GM12891 (cell line): ENCODE results near the gene RHOT1.
"Not testable (repeated sequence)": the region's sequence is repeated elsewhere in the genome, so short reads cannot be mapped to it uniquely, and the experiment has no call there.

ENCODE experiments used
- DNase-seq: peaks from one replicate; pipeline ENCODE4 v3.0.0; 2011; ENCODE audit warnings: low spot score; ENCODE audit not compliant: insufficient read length
- FAIRE-seq: peaks from 2 replicates; lab custom pipeline; 2011; peaks lifted over from hg19 to GRCh38; lab: Jason Lieb, UNC
- PAX5 ChIP-seq: IDR thresholded peaks from 2 replicates; pipeline ENCODE4 v1.6.1; 2011; ENCODE audit warnings: low read length, moderate library complexity, mild to moderate bottlenecking; ENCODE audit not compliant: insufficient read depth, severe bottlenecking
- POLR2A ChIP-seq: IDR thresholded peaks from 2 replicates; pipeline ENCODE4 v1.6.1; 2011; ENCODE audit warnings: low read depth, low read length, control low read depth
- POLR2AphosphoS5 ChIP-seq: IDR thresholded peaks from 2 replicates; pipeline ENCODE4 v1.6.1; 2011; ENCODE audit warnings: low read depth, low read length, control low read depth
- POU2F2 ChIP-seq: IDR thresholded peaks from 2 replicates; pipeline ENCODE4 v1.6.1; 2011; ENCODE audit warnings: low read depth, mild to moderate bottlenecking, control low read depth, low read length, moderate library complexity
- SPI1 ChIP-seq: IDR thresholded peaks from 2 replicates; pipeline ENCODE4 v1.6.1; 2011; ENCODE audit warnings: low read depth, low read length, control low read depth
- TAF1 ChIP-seq: IDR thresholded peaks from 2 replicates; pipeline ENCODE4 v1.6.1; 2011; ENCODE audit warnings: low read depth, low read length, control low read depth

The RHOT1 gene

DNA sequence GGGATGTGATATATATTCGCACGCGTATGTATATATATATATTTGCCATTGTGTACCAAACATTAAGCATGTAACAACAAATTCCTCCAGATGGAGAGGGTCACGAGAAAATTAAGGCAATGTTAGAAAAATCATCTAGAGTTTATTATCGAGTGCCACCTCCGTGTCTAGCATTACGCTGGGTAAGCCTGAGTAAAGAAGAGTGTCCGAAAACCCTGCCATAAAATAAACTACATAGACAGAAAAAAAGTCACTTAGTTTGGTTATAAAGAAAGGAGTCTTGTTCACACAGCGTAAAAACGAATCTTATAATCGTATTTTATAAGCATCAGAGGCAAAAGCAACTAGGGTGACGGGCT, 644 bp upstream of the RHOT1 start:
- FAIRE-seq (no peak), DNase-seq (no peak)
- TF ChIP-seq SPI1, result no peak
- no peak for TF ChIP-seq POU2F2
- no peak for TF ChIP-seq PAX5
- TF ChIP-seq POLR2A, result no peak
- TF ChIP-seq TAF1, result no peak
- no peak for TF ChIP-seq POLR2AphosphoS5

DNA sequence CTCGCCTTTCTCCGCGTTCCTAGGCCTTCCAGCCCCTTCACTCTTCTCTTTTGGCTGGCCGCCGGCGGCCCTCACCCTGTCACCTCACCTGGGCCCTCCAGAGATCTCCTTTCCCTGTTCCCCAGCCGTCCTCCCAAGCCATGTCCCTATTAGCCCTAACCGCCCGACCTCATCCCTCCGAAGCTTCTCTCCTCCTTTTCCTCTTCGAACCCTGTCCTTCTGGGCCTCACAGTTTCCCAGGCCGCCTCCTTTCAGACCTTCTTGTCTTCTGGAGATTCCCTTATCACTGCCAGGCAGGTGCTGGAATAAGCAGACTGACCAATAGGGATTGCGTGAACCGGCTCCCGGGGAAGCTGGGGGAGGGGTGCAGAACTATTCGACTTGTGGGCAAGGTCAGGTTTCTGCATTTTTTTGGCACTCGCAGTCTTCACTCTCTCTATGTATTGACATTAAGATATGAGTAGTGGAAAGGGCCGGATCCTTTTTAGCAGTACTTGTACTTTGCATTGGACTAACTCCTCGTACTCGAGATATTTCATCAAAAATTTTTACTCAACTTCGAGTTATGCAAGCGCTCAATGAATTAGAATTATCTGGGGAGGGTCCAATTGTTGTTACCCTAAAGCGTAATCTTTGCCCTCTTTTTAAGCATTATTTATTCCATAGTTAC, 690 bp downstream of the RHOT1 start:
- FAIRE-seq, result peak; percentile 33
- TF ChIP-seq TAF1, result no peak
- TF ChIP-seq POLR2A, result no peak
- TF ChIP-seq POLR2AphosphoS5, result no peak
- TF ChIP-seq SPI1, result no peak
- no peak for TF ChIP-seq POU2F2
- no peak for TF ChIP-seq PAX5
- DNase-seq, result no peak

DNA sequence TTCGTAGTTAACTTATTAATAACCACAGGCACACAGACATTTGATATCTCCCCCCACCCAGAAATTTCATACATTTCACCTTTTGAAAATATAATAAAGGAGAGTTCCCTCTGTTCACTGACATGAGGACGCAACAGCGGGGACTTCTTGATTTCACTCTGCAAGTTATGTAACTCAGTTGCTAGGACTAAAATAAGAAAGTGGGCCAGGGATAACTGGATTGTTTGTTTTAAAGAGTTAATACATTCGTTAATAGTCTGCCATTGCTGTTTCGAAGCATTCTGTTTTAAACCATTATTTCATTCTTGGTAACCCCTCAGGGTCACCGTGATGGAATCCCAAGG, 1.2 kb downstream of the RHOT1 start:
- DNase-seq (no peak), FAIRE-seq (no peak)
- no peak for TF ChIP-seq SPI1
- TF ChIP-seq POLR2AphosphoS5, result no peak

DNA sequence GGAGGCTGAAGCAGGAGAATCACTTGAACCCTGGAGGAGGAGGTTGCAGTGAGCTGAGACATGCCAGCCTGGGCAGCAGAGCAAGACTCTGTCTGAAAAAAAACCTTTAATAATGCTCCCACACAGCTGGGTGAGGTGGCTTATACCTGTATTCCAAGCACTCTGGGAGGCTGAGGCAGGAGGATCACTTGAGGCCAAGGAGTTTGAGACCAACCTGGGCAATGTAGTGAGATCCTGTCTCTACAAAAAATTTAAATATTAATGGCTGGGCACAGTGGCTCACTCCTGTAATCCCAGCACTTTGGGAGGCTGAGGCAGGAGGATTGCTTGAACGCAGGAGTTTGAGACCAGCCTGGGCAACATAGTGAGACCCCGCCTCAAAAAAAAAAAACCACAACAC, 2.1 kb downstream of the RHOT1 start:
- not testable (repeated sequence) for FAIRE-seq, DNase-seq

DNA sequence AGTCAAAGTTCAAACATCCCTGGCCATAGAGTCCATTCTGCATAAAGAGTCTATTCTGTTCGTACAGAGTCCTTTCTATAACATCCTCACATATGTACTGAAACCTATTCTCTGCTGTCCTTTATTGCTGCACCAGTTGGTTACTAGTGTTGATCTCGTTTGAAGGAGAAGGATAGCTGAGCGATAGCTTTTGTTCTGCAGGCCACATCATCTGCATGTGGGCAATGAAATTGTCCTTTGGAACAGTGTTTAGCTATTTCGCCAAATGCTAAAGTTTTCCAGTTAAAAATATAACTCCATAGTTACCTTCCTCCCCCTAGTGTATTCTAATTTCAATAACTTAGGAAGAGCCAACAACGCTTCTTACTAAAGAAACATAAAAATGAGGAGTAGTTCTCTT, 6.0 kb downstream of the RHOT1 start:
- TF ChIP-seq POLR2AphosphoS5, result no peak
- no peak for TF ChIP-seq SPI1
- TF ChIP-seq PAX5, result no peak
- no peak for TF ChIP-seq POLR2A
- TF ChIP-seq TAF1, result no peak
- TF ChIP-seq POU2F2, result no peak
- no peak for FAIRE-seq
- no peak for DNase-seq

DNA sequence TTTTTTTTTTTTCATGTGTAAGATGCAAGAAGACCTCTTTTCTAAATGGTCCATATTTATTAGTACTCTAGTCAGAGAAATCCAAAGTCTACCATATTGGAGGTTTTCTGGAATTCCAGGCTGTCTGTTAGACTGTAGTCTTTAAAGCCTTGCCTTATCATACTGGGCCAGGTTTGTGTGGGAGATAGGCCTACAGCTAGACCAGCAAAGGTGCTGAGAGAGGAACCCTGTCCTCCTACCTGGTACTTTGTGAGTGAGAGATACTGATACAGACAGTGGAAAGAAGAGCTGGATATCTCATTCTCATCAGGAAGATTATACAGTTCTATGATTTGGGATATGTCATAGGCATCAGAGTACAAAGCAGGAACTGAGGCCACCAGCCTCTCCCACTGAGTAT, 8.1 kb downstream of the RHOT1 start:
- DNase-seq, result no peak
- FAIRE-seq, result no peak
- no peak for TF ChIP-seq POLR2AphosphoS5
- no peak for TF ChIP-seq TAF1
- TF ChIP-seq POLR2A, result no peak
- TF ChIP-seq SPI1, result no peak
- TF ChIP-seq PAX5, result no peak
- TF ChIP-seq POU2F2, result no peak

DNA sequence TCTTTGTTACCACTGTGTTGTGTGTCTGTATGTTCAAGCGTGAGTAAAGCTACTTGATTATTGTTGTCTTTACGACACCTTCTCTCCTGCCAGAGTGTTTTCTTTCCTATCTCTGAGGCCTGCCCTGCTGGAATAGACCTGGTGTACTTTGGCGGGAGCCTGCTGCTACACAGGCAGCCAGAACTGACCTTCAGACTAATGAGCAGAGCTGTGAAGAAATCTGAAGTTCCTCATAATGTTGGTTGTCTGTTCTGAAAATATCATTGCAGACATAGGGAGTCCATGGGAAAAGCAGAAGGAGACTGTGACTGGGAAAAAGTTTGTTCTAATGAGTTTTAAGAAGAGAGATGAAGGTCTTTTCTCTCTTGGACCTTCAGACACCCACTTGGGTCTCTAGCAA, 9.8 kb downstream of the RHOT1 start:
- no peak for DNase-seq
- no peak for FAIRE-seq

DNA sequence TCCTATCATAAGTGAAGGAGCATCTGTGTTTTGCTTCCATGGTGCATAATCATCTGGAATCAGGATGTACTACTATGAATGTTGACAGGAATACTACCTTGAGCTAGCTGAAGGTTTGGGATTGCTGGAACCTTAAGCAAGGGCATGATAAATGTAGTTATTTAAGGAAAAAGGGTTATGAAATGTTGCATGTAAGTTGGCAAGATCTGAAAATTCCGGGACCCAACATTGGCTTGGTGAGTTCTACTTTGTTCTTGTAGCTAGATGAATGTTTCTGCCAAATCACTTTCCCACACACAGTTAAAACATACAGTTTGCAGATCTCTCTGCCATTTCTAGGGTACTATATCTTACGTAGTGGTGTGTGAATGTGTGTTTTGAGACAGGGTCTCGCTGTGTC, 13.6 kb downstream of the RHOT1 start:
- FAIRE-seq (no peak), DNase-seq (no peak)
- TF ChIP-seq POLR2AphosphoS5, result no peak
- no peak for TF ChIP-seq TAF1
- TF ChIP-seq POLR2A, result no peak
- TF ChIP-seq SPI1, result no peak
- no peak for TF ChIP-seq POU2F2
- TF ChIP-seq PAX5, result no peak

More for the DNA sequence above, 9.8 kb downstream of the RHOT1 start:
- no peak for TF ChIP-seq TAF1

DNA sequence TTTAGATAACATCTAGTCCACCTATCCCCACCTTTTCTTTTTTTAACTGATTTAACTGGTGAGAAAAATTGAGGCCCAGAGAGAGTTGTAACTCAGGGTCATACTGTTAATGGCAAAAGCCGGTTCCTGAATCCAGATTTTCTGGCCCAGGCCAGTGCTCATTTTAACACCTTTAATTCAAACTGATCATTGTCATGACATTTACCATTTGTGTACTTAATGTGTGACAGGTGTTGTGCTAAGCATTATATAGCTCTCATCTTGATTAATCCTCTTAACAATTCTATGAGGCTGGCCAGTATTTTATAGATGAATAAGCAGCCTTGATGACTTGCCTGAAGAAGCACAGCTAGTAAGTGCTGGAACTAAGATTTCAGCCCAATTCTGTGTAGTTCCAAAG, 14.4 kb downstream of the RHOT1 start:
- no peak for TF ChIP-seq POLR2A
- TF ChIP-seq POU2F2, result no peak
- TF ChIP-seq PAX5, result no peak
- no peak for TF ChIP-seq SPI1
- TF ChIP-seq TAF1, result no peak
- no peak for TF ChIP-seq POLR2AphosphoS5
- no peak for DNase-seq
- FAIRE-seq, result no peak

DNA sequence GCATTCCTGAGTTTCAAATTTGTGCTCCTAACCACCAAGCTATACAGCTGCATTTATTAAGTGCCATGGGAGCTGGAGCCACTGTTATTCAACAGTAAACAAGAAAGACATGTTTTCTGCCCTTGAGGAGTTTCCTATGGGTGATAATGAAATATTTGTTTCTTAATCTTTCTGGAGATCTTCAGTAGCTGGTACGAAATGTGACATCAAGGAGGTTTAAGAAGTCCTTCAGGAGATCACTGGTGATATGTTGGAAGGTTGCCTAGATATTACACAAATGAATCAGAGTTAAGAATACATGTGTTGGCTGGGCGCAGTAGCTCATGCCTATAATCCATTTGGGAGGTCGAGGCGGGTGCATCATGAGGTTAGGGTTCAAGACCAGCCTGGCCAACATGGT, 14.9 kb downstream of the RHOT1 start:
- TF ChIP-seq TAF1 (no peak), POU2F2 (no peak), SPI1 (no peak), POLR2AphosphoS5 (no peak), PAX5 (no peak), POLR2A (no peak)
- FAIRE-seq (no peak), DNase-seq (no peak)
